HEK293 (cell line): ENCODE results near the gene POLN.

ENCODE experiments used
- ATF2 ChIP-seq: fragments of 450-650 bp; formaldehyde crosslinking; IDR thresholded peaks from 2 replicates; pipeline ENCODE4 v1.5.1; 2016; ENCODE audit warnings: missing biosample characterization, missing genetic modification characterization, low read depth
- EGR2 ChIP-seq: fragments of 450-650 bp; formaldehyde crosslinking; IDR thresholded peaks from 2 replicates; pipeline ENCODE4 v1.5.1; 2016; ENCODE audit warnings: low read depth, missing biosample characterization, missing genetic modification characterization
- HOXA7 ChIP-seq: sonication (generic); formaldehyde crosslinking; IDR thresholded peaks from 2 replicates; pipeline ENCODE4 v1.8.1; 2022; ENCODE audit warnings: missing genetic modification reagents, borderline replicate concordance
- KLF1 ChIP-seq: fragments of 450-650 bp; formaldehyde crosslinking; IDR thresholded peaks from 2 replicates; pipeline ENCODE4 v1.5.1; 2016; ENCODE audit warnings: missing biosample characterization, missing genetic modification characterization
- KLF10 ChIP-seq: fragments of 450-650 bp; IDR thresholded peaks from 2 replicates; pipeline ENCODE4 v1.5.1; 2018; ENCODE audit warnings: missing biosample characterization, mild to moderate bottlenecking, missing genetic modification characterization
- KLF9 ChIP-seq: fragments of 450-650 bp; formaldehyde crosslinking; IDR thresholded peaks from 2 replicates; pipeline ENCODE4 v1.5.1; 2016; ENCODE audit warnings: missing biosample characterization, missing genetic modification characterization, low read depth
- OVOL3 ChIP-seq: fragments of 450-650 bp; formaldehyde crosslinking; IDR thresholded peaks from 2 replicates; pipeline ENCODE4 v1.5.1; 2016; ENCODE audit warnings: missing biosample characterization, missing genetic modification characterization
- PRDM1 ChIP-seq: fragments of 450-650 bp; formaldehyde crosslinking; IDR thresholded peaks from 2 replicates; pipeline ENCODE4; 2016; ENCODE audit warnings: missing biosample characterization, missing genetic modification characterization
- SCRT1 ChIP-seq: fragments of 450-650 bp; formaldehyde crosslinking; IDR thresholded peaks from 2 replicates; pipeline ENCODE4 v1.5.1; 2016; ENCODE audit warnings: missing biosample characterization, missing genetic modification characterization, borderline replicate concordance
- SP7 ChIP-seq: fragments of 450-650 bp; formaldehyde crosslinking; IDR thresholded peaks from 2 replicates; pipeline ENCODE4 v1.5.1; 2016; ENCODE audit warnings: missing biosample characterization, missing genetic modification characterization
- YY2 ChIP-seq: fragments of 450-650 bp; formaldehyde crosslinking; IDR thresholded peaks from 2 replicates; pipeline ENCODE4 v1.5.1; 2016; ENCODE audit warnings: missing biosample characterization, missing genetic modification characterization
- ZBTB1 ChIP-seq: fragments of 450-650 bp; formaldehyde crosslinking; IDR thresholded peaks from 2 replicates; pipeline ENCODE4 v1.5.1; 2016; ENCODE audit warnings: missing biosample characterization, missing genetic modification characterization
- ZNF155 ChIP-seq: fragments of 450-650 bp; formaldehyde crosslinking; IDR thresholded peaks from 2 replicates; pipeline ENCODE4 v1.5.1; 2016; ENCODE audit warnings: missing biosample characterization, missing genetic modification characterization
- ZNF157 ChIP-seq: fragments of 450-650 bp; formaldehyde crosslinking; IDR thresholded peaks from 2 replicates; pipeline ENCODE4 v1.5.1; 2016; ENCODE audit warnings: missing biosample characterization, missing genetic modification characterization
- ZNF2 ChIP-seq: fragments of 450-650 bp; formaldehyde crosslinking; IDR thresholded peaks from 2 replicates; pipeline ENCODE4 v1.5.1; 2016; ENCODE audit warnings: missing biosample characterization, missing genetic modification characterization
- ZNF248 ChIP-seq: fragments of 450-650 bp; formaldehyde crosslinking; IDR thresholded peaks from 2 replicates; pipeline ENCODE4 v1.5.1; 2017; ENCODE audit warnings: missing biosample characterization, missing genetic modification characterization
- ZNF292 ChIP-seq: fragments of 450-650 bp; formaldehyde crosslinking; IDR thresholded peaks from 2 replicates; pipeline ENCODE4 v1.5.1; 2016; ENCODE audit warnings: low read depth, missing biosample characterization, missing genetic modification characterization, borderline replicate concordance
- ZNF302 ChIP-seq: fragments of 450-650 bp; formaldehyde crosslinking; IDR thresholded peaks from 2 replicates; pipeline ENCODE4 v1.5.1; 2016; ENCODE audit warnings: missing biosample characterization, missing genetic modification characterization, low read depth
- ZNF394 ChIP-seq: fragments of 450-650 bp; formaldehyde crosslinking; IDR thresholded peaks from 2 replicates; pipeline ENCODE4 v1.5.1; 2016; ENCODE audit warnings: missing biosample characterization, missing genetic modification characterization, mild to moderate bottlenecking, moderate library complexity, borderline replicate concordance
- ZNF426 ChIP-seq: fragments of 450-650 bp; formaldehyde crosslinking; IDR thresholded peaks from 2 replicates; pipeline ENCODE4 v1.5.1; 2017; ENCODE audit warnings: missing biosample characterization, missing genetic modification characterization, mild to moderate bottlenecking, inconsistent platforms, moderate library complexity
- ZNF544 ChIP-seq: fragments of 450-650 bp; formaldehyde crosslinking; IDR thresholded peaks from 2 replicates; pipeline ENCODE4 v1.5.0; 2017; ENCODE audit warnings: missing biosample characterization, missing genetic modification characterization
- ZNF629 ChIP-seq: fragments of 450-650 bp; formaldehyde crosslinking; IDR thresholded peaks from 2 replicates; pipeline ENCODE4 v1.5.1; 2017; ENCODE audit warnings: missing biosample characterization, missing genetic modification characterization
- ZNF701 ChIP-seq: fragments of 450-650 bp; formaldehyde crosslinking; IDR thresholded peaks from 2 replicates; pipeline ENCODE4 v1.5.1; 2016; ENCODE audit warnings: missing biosample characterization, missing genetic modification characterization
- ZNF792 ChIP-seq: fragments of 450-650 bp; formaldehyde crosslinking; IDR thresholded peaks from 2 replicates; pipeline ENCODE4 v1.5.1; 2016; ENCODE audit warnings: missing biosample characterization, missing genetic modification characterization
- ZNF837 ChIP-seq: fragments of 450-650 bp; formaldehyde crosslinking; IDR thresholded peaks from 2 replicates; pipeline ENCODE4 v1.5.1; 2016; ENCODE audit warnings: missing biosample characterization, missing genetic modification characterization
- ZSCAN16 ChIP-seq: fragments of 450-650 bp; formaldehyde crosslinking; IDR thresholded peaks from 2 replicates; pipeline ENCODE4 v1.5.1; 2016; ENCODE audit warnings: missing biosample characterization, missing genetic modification characterization
- ZSCAN18 ChIP-seq: fragments of 450-650 bp; formaldehyde crosslinking; IDR thresholded peaks from 2 replicates; pipeline ENCODE4 v1.5.1; 2016; ENCODE audit warnings: missing biosample characterization, missing genetic modification characterization
- ZSCAN5A ChIP-seq: fragments of 450-650 bp; formaldehyde crosslinking; IDR thresholded peaks from 2 replicates; pipeline ENCODE4 v1.5.1; 2016; ENCODE audit warnings: missing biosample characterization, missing genetic modification characterization
- ZXDB ChIP-seq: fragments of 450-650 bp; formaldehyde crosslinking; IDR thresholded peaks from 2 replicates; pipeline ENCODE4 v1.5.1; 2016; ENCODE audit warnings: missing biosample characterization, missing genetic modification characterization
- TF ChIP-seq, protein P1 (sequence below): fragments of 450-650 bp; formaldehyde crosslinking; IDR thresholded peaks from 2 replicates; pipeline ENCODE4 v1.5.1; 2016; ENCODE audit warnings: missing biosample characterization, missing genetic modification characterization
- TF ChIP-seq, protein P2 (sequence below): fragments of 450-650 bp; formaldehyde crosslinking; optimal IDR thresholded peaks from 2 replicates; pipeline ENCODE3; 2016; ENCODE audit warnings: missing biosample characterization, mild to moderate bottlenecking, missing genetic modification characterization

Gene POLN

GRCh38 chr4:2261110-2261852 lies 19.4 kb upstream of the POLN start (continued):
- TF ChIP-seq ZSCAN18 = no peak
- TF ChIP-seq SP7 (tag by site-specific recombination) = no peak
- no peak for TF ChIP-seq ZNF544 (tag by site-specific recombination)
- TF ChIP-seq KLF1 = no peak
- TF ChIP-seq, protein P1, sequence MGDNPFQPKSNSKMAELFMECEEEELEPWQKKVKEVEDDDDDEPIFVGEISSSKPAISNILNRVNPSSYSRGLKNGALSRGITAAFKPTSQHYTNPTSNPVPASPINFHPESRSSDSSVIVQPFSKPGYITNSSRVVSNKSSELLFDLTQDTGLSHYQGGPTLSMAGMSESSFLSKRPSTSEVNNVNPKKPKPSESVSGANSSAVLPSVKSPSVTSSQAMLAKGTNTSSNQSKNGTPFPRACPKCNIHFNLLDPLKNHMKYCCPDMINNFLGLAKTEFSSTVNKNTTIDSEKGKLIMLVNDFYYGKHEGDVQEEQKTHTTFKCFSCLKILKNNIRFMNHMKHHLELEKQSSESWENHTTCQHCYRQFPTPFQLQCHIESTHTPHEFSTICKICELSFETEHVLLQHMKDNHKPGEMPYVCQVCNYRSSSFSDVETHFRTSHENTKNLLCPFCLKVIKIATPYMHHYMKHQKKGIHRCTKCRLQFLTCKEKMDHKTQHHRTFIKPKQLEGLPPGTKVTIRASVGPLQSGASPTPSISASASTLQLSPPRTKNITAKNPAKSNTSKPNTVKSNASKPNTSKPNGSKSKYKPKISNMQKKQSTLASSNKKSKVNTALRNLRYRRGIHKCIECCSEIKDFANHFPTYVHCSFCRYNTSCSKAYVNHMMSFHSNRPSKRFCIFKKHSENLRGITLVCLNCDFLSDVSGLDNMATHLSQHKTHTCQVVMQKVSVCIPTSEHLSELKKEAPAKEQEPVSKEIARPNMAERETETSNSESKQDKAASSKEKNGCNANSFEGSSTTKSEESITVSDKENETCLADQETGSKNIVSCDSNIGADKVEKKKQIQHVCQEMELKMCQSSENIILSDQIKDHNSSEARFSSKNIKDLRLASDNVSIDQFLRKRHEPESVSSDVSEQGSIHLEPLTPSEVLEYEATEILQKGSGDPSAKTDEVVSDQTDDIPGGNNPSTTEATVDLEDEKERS = no peak
- no peak for TF ChIP-seq ZXDB (tag by site-specific recombination)
- TF ChIP-seq SCRT1 (tag by site-specific recombination) = no peak
- no peak for TF ChIP-seq ZNF2 (tag by site-specific recombination)
- peak; percentile 32; the same call in 1 of the 2 replicates for TF ChIP-seq KLF10
- no peak for TF ChIP-seq ZNF157
- TF ChIP-seq ZNF302 (tag by site-specific recombination) = no peak
- no peak for TF ChIP-seq ZNF394
- no peak for TF ChIP-seq ZNF837
- no peak for TF ChIP-seq ATF2 (tag by site-specific recombination)
- TF ChIP-seq ZNF292 (tag by site-specific recombination) = no peak
- no peak for TF ChIP-seq OVOL3 (tag by site-specific recombination)
- TF ChIP-seq ZNF701 = no peak
- TF ChIP-seq ZBTB1 (tag by site-specific recombination) = no peak
- no peak for TF ChIP-seq ZSCAN16
- TF ChIP-seq, protein P2, sequence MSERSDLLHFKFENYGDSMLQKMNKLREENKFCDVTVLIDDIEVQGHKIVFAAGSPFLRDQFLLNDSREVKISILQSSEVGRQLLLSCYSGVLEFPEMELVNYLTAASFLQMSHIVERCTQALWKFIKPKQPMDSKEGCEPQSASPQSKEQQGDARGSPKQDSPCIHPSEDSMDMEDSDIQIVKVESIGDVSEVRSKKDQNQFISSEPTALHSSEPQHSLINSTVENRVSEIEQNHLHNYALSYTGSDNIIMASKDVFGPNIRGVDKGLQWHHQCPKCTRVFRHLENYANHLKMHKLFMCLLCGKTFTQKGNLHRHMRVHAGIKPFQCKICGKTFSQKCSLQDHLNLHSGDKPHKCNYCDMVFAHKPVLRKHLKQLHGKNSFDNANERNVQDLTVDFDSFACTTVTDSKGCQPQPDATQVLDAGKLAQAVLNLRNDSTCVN (tag by site-specific recombination) = peak; percentile 62
- TF ChIP-seq ZNF629 (tag by site-specific recombination) = no peak
- no peak for TF ChIP-seq PRDM1
- TF ChIP-seq ZNF792 (tag by site-specific recombination) = no peak
- TF ChIP-seq KLF9 (tag by site-specific recombination) = 0 out of 2 replicates have a peak, but pooled peaks have one; percentile 17
- peak; percentile 71 for TF ChIP-seq EGR2 (tag by site-specific recombination)
- TF ChIP-seq ZSCAN5A = no peak
- TF ChIP-seq YY2 (tag by site-specific recombination) = no peak
- TF ChIP-seq ZNF426 = no peak
- TF ChIP-seq ZNF155 (tag by site-specific recombination) = no peak
- TF ChIP-seq ZNF248 (tag by site-specific recombination) = no peak
- TF ChIP-seq HOXA7 (CRISPR knock-in tag) = no peak
